ENCODE measurements around the gene PTPN3.
"Not testable (repeated sequence)": the region's sequence is repeated elsewhere in the genome, so short reads cannot be mapped to it uniquely, and the experiment has no call there.

PTPN3 gene

DNA sequence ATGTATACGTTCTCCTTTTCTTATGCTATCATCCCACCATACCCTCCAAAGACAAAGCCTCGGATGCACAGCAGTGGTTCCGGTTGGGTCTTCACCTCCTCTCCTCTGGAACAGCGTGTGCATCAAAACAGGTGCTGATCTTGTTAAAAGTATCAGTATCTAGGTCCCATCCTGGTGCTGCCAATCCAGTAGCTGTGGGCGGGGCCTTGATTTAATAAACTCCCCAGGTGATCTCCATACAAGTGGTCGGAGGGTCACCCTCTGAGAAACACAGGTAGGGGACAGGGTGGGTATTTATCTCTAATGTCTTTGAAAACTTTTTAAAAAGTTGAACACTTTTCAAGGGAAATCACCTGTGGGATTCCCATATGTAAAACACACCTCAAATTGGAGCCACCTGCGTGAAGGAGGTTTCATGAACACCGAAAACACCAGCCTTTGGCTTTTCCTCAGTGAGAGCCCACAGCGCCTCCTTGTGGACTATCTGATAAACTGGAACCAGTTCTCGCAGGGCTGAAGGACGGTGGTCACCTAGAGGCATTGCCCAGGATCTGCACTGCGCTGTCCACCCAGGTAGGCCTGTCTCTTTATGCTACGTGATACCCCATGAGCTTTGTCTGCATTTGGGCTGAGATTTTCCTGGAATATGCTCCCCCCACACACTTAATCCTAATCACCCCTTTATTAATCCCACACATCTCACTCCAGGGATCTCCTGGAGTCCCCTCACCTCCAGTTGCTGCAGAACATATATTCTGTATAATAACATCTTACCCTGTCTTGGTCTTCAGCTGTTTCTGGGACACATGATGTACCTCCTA lies 96.7 kb downstream of the PTPN3 start:
- DNase-seq (ENCODE audit: low read depth in 4 of 4, low spot score in 1 of 4), result peak in 1 of 4 experiments; percentile 8

DNA sequence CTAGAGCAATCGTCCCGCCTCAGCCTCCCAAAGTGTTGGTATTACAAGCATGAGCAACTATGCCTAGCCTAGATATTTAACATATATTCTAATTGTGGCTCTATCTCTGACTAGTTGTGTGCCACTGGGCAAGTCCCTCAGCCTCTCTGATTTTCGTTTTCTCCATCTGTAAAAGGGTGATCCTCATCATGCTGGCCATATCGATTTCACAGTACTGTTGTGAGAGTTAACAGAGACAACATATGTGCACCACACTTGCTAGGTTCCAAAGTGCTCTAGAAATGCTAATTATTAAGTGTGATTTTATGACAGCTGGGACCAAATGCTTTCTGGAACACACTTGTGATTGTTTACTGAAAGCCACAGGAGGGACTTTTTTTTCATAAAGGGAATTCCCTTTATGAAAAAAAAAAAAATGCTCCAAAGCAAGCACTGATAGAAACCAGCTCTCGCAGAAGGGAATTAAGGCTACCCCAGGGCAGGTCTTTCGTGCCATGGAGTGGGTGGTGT lies 98.8 kb downstream of the PTPN3 start:
- DNase-seq (ENCODE audit: low read depth in 4 of 4, low spot score in 1 of 4), result no peak

- DNase-seq (ENCODE audit: low read depth in 4 of 4, low spot score in 1 of 4), result no peak
These were observed 106.9 kb downstream of the PTPN3 start for GRCh38 chr9:109391176-109391575.

- no peak for DNase-seq (ENCODE audit: low read depth in 4 of 4, low spot score in 1 of 4)
These were observed 110.3 kb downstream of the PTPN3 start for GRCh38 chr9:109387856-109388255.

- DNase-seq (ENCODE audit: low read depth in 4 of 4, low spot score in 1 of 4), result no peak
These were observed 110.9 kb downstream of the PTPN3 start for GRCh38 chr9:109387206-109387605.

DNA sequence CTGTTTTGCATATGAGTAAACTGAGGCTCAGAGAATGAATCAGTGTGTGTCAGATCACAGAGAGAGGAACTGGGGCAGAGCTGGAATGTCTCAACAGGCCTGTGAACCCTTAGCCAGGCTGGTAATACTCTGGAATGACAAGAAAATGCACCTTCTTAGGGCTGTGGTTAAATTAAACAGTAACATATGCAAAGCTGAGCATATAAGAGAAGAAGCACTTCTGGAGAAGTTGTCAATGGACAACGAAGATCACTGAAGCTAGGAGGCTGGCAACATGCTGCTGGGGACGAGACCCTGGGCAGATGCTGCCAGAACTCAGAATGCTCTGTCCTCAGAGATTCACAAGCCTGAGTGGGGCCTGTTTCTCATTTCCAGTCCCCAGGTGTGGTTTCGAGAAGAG lies 112.6 kb downstream of the PTPN3 start:
- DNase-seq (ENCODE audit: low read depth in 4 of 4, low spot score in 1 of 4), result no peak

- no peak for DNase-seq (ENCODE audit: low read depth in 4 of 4, low spot score in 1 of 4)
These were observed 114.2 kb downstream of the PTPN3 start for GRCh38 chr9:109383947-109384346.

DNA sequence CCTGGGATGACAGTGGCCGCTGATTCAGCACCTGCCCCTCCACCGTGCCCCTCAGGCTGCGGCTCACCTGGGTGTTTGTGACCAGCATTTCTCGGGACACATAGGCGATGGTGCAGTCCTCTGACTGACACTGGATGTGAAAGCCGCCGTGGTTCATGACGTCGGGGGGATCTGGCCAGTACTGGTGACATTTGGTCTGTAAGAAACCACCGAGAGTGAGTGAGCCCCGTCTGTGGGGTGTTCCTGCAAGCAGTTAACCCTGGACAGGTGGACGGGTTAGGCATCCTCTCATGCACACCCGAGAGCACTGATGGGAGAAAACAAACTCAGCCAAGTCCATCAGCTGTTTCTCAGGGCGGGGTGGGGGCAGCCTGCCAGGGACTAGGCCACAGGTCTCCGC lies 114.8 kb downstream of the PTPN3 start:
- DNase-seq (ENCODE audit: low read depth in 4 of 4, low spot score in 1 of 4), result no peak

- DNase-seq (ENCODE audit: low read depth in 4 of 4, low spot score in 1 of 4), result no peak
These were observed 115.5 kb downstream of the PTPN3 start for GRCh38 chr9:109382585-109382984.

- DNase-seq (ENCODE audit: low read depth in 4 of 4, low spot score in 1 of 4), result no peak
These were observed 115.9 kb downstream of the PTPN3 start for GRCh38 chr9:109382182-109382581.

DNA sequence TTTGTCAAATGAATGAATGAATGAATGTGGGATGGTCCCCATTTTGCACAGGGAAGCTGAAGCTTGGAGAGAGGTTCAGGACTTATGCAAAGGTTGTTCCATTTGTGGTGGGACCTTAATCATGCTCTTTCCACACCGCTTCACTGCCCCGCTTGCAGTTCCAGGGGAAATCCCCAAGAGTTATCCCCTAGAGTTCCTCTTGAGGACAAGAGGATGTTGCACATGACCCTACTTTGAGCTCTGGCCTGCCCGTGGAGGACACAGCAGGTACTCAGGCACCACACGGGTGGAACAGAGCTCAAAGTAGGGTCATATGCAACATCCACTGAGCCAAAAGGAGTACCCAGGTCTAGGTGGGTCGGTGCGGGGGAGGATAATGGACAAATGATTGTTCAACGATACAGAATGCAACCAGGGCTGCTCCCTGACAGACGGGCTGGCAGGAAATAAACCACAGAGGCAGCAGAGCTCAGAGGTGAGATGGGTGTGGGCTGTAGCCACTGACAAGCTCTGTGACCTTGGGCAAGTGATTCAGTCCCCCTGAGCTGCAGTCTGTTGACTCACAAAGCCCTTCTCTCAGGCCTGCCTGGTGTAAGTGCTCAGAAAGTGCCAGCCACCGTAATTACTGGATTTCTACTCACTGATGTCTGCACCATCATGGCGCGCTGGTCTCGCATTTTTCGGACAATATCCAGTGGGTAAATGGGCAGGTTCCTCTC lies 116.9 kb downstream of the PTPN3 start:
- DNase-seq (ENCODE audit: low read depth in 4 of 4, low spot score in 1 of 4), result no peak

- DNase-seq (ENCODE audit: low read depth in 4 of 4, low spot score in 1 of 4), result no peak
These were observed 118.6 kb downstream of the PTPN3 start for GRCh38 chr9:109379513-109379912.

DNA sequence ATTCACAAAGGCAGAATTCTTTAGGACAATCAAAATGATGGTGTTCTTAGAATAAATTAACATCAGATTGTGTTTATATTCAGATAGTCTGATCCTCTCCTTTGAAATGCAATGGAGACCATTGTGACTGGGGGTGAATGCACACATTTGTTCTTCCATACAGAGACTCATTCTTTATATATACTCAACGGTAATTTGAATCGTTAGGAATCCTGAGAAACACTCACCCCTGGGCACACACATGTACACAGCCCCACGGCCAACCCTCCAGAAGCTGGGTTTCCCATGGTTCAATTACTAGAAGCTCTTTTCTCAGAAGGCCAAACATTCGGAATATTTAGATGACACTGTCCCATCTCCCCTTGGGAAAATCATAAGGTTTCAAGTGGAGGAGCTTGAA lies 119.8 kb downstream of the PTPN3 start:
- no peak for DNase-seq (ENCODE audit: low read depth in 4 of 4, low spot score in 1 of 4)

DNA sequence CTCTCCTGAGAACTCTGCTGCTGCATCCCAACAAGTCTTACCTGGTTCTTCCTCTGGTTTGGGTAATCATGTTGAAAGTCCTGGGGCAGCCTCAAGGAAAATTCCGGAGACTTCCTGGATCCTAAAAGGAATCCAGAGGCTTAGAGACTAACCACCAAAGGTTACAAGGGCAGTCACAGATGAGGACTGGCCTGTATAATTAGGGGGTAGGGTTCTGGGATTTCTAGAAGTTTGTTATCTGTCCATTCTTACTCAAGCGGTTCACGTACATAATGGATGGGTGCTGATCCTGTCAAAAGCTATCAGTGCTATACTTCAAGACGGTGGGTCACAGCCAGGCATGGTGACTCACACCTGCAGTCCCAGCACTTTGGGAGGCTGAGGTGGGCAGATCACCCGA lies 125.9 kb downstream of the PTPN3 start:
- no peak for DNase-seq (ENCODE audit: low read depth in 4 of 4, low spot score in 1 of 4)

GRCh38 chr9:109371374-109371773 lies 126.7 kb downstream of the PTPN3 start:
- DNase-seq (ENCODE audit: low read depth in 4 of 4, low spot score in 1 of 4), result no peak

DNA sequence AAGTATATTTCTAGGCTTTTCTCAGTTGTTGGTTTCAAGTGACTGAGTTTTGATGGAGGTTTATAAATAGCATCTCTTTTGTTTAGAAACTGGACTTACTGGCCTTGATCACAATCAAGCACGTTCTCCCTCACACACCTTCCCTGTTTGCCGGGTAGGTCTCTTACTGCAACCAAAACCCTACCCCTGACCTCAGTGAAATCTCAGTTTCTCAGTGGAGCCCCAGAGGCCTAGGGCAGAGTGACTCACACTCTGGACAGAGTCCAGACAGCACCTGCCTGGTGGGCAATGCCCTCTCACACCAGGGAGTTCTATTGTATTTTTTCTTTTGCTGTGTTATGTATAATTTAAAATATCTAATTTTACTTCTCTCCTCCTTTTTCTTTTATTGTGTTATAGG lies 128.8 kb downstream of the PTPN3 start:
- DNase-seq (ENCODE audit: low read depth in 4 of 4, low spot score in 1 of 4), result no peak

GRCh38 chr9:109360771-109361170 lies 137.3 kb downstream of the PTPN3 start:
- no peak for DNase-seq (ENCODE audit: low read depth in 4 of 4, low spot score in 1 of 4)

DNA sequence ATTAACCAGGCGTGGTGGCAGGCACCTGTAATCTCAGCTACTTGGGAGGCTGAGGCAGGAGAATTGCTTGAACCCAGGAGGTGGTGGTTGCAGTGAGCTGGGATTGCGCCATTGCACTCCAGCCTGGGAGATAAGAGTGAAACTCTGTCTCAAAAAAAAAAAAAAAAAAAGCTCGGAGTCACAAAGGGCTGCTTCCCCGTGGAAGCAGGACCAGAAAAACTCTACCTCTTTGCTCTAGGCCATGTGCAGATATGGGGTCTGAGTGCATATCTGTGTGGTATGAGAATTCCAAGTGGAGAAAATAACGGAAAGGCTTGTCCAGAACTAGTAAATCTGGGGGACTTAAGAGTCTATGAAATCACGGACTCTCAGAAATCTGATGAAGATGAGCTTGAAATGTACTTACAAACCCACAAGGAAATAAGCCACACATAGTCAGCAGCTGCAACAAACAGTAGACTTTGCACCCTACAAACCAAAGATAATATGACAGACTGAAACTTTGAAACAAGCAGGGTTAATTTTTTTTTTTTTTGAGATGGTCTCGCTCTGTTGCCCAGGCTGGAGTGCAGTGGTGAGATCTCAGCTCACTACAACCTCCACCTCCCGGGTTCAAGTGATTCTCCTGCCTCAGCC lies 139.0 kb downstream of the PTPN3 start:
- not testable (repeated sequence) for DNase-seq (ENCODE audit: low read depth in 4 of 4, low spot score in 1 of 4)

DNA sequence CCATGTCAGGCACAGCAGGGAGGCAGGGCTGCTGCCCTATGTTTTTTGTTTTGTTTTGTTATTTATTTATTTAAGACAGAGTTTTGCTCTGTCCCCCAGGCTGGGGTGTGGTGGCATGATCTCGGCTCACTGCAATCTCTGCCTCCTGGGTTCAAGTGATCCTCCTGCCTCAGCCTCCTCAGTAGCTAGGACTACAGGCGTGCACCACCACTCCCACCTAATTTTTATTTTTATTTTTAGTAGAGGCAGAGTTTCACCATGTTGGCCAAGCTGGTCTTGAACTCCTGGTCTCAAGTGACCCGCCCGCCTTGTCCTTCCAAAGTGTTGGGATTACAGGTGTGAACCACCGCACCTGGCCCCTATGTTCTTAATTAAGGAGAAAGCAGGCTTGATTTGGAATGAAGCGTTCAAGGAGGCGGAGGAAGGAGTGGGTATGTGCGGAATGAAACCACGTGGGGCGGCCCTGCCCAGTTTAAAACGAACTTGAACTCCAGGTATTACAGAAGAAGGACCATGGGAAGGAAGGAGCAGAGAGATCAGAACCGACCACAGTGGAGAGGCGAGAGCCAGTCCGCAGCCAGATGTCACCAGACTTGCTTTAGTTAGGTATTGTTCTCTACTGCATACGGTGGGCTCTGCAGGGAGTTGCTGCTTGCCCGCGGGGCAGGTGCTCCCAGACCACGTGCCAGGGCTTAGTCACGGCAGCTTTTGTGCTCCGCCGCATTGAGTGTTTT lies 142.4 kb downstream of the PTPN3 start:
- no peak for DNase-seq (ENCODE audit: low read depth in 4 of 4, low spot score in 1 of 4)

DNA sequence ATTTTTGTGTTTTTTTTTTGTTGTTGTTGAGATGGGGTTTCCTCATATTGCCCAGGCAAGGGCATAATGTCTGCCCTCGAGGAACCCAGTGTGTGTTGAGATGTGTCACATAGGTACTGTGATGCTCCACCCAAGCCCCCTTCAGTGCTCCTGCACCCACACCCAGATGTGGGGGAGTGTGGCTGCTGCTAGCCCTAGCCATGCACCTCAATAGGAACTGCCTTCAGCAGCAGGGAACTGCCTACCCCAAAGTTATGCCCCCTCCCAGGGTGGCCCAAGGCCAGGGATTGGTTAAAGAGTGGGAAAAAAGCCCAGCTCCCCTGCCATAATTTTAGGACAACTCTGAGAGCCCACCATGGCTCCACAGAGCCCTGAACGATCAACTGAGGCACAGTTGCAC lies 143.9 kb downstream of the PTPN3 start:
- no peak for DNase-seq (ENCODE audit: low read depth in 4 of 4, low spot score in 1 of 4)

DNA sequence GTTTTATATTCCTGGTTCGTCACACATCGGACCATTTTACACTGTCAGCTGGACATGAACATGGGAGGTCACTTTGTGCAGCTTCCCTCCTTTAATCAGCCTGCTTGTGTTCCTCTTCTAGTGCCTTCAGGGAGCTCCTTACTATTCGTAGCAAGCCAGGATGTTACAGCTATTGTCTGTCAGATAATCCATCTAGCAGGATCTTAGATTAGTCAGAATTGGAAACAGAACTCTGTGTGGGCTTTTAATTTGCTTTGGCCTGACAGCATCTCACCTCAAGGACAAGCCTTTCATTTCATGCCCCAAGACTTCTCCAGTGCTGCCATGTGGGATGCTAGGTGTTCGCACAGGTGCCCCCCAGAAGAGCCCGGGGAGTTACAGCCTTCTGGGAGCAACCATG lies 147.1 kb downstream of the PTPN3 start:
- no peak for DNase-seq (ENCODE audit: low read depth in 4 of 4, low spot score in 1 of 4)
